ENCODE data around the gene EFEMP2.

EFEMP2 gene

GRCh38 chr11:65822776-65823528 lies 49.6 kb downstream of the EFEMP2 start:
- WGBS: 92% methylated on average over 15 of the region's 15 CpGs
- Histone ChIP-seq H3K4me3 (ENCODE audit: low read length) (no peak overlapping the region), H3K27me3 (ENCODE audit: insufficient read depth, low read length) (peaks cover under 1% of the 10 kb centered on the region), H3K27ac (ENCODE audit: low read depth, low read length) (no peak overlapping the region), H3K9ac (ENCODE audit: low read depth, low read length) (no peak overlapping the region; the same call in 1 of the 2 replicates), H3K36me3 (ENCODE audit: insufficient read depth, low read length) (no peaks in the 10 kb centered on the region), H3K9me3 (ENCODE audit: insufficient read depth, low read depth, low read length) (no peaks in the 10 kb centered on the region), H3K4me1 (ENCODE audit: insufficient read depth, low read length) (no peaks in the 10 kb centered on the region)

- Histone ChIP-seq H3K9ac (ENCODE audit: low read depth, low read length) (no peak overlapping the region), H3K27me3 (ENCODE audit: insufficient read depth, low read length) (peaks cover 13% of the 10 kb centered on the region), H3K36me3 (ENCODE audit: insufficient read depth, low read length) (no peaks in the 10 kb centered on the region), H3K4me1 (ENCODE audit: insufficient read depth, low read length) (0 out of 2 replicates have a peak, but pooled peaks cover 3% of the 10 kb centered on the region), H3K9me3 (ENCODE audit: insufficient read depth, low read depth, low read length) (no peaks in the 10 kb centered on the region), H3K27ac (ENCODE audit: low read depth, low read length) (no peak overlapping the region), H3K4me3 (ENCODE audit: low read length) (no peak overlapping the region)
- 85% methylated on average over 8 of the region's 8 CpGs for WGBS
These were observed 51.5 kb downstream of the EFEMP2 start for GRCh38 chr11:65821107-65821506.

GRCh38 chr11:65817835-65818680 lies 54.5 kb downstream of the EFEMP2 start:
- no peaks in the 10 kb centered on the region for H3K36me3 ChIP-seq (ENCODE audit: insufficient read depth, low read length)
- peak overlapping the region; percentile 86 for H3K4me3 ChIP-seq (ENCODE audit: low read length)
- WGBS: 10% methylated on average over 74 of the region's 74 CpGs
- no peaks in the 10 kb centered on the region for H3K9me3 ChIP-seq (ENCODE audit: insufficient read depth, low read depth, low read length)
- 0 out of 2 replicates have a peak, but pooled peaks cover 3% of the 10 kb centered on the region for H3K4me1 ChIP-seq (ENCODE audit: insufficient read depth, low read length)
- peak overlapping the region; percentile 82 for H3K9ac ChIP-seq (ENCODE audit: low read depth, low read length)
- no peak overlapping the region for H3K27ac ChIP-seq (ENCODE audit: low read depth, low read length)
- peaks cover 13% of the 10 kb centered on the region for H3K27me3 ChIP-seq (ENCODE audit: insufficient read depth, low read length)

GRCh38 chr11:65817312-65817834 lies 55.2 kb downstream of the EFEMP2 start:
- H3K9ac ChIP-seq (ENCODE audit: low read depth, low read length): peak overlapping the region; percentile 82
- H3K27me3 ChIP-seq (ENCODE audit: insufficient read depth, low read length): peaks cover 14% of the 10 kb centered on the region
- H3K4me3 ChIP-seq (ENCODE audit: low read length): peak overlapping the region; percentile 86
- WGBS: 87% methylated on average over 5 of the region's 5 CpGs
- no peaks in the 10 kb centered on the region for H3K9me3 ChIP-seq (ENCODE audit: insufficient read depth, low read depth, low read length)
- H3K4me1 ChIP-seq (ENCODE audit: insufficient read depth, low read length): 0 out of 2 replicates have a peak, but pooled peaks cover 3% of the 10 kb centered on the region
- H3K36me3 ChIP-seq (ENCODE audit: insufficient read depth, low read length): no peaks in the 10 kb centered on the region
- no peak overlapping the region for H3K27ac ChIP-seq (ENCODE audit: low read depth, low read length)

- H3K27me3 ChIP-seq (ENCODE audit: insufficient read depth, low read length): peaks cover 17% of the 10 kb centered on the region
These were observed 55.9 kb downstream of the EFEMP2 start for GRCh38 chr11:65816696-65817095.

More at GRCh38 chr11:65816696-65817095, 55.9 kb downstream of the EFEMP2 start:
- Histone ChIP-seq H3K4me3 (ENCODE audit: low read length) (no peak overlapping the region), H3K27ac (ENCODE audit: low read depth, low read length) (no peak overlapping the region), H3K9ac (ENCODE audit: low read depth, low read length) (no peak overlapping the region), H3K36me3 (ENCODE audit: insufficient read depth, low read length) (no peaks in the 10 kb centered on the region), H3K9me3 (ENCODE audit: insufficient read depth, low read depth, low read length) (no peaks in the 10 kb centered on the region), H3K4me1 (ENCODE audit: insufficient read depth, low read length) (0 out of 2 replicates have a peak, but pooled peaks cover 3% of the 10 kb centered on the region)
- 96% methylated on average over 3 of the region's 3 CpGs for WGBS

All from HUES64 (cell line).